Mucosa of gallbladder (tissue), 1 donor: ENCODE measurements around the gene EMC9. TPM values are rescaled to one million over a fixed set of nuclear protein-coding genes. Genes with fewer than 3 reads are reported as not detected.
A peak's percentile ranks its signal among the peaks of the same experiment; 100 is the strongest.

Source experiments
- DNase-seq: peaks from one replicate; pipeline ENCODE4 v3.0.0-alpha.2; 2020; ENCODE audit warnings: low spot score
- total RNA-seq: library from RNA; stranded (reverse); gene quantifications from one replicate; pipeline ENCODE4 v1.2.1, GENCODE V29; 2021
- donor health status: DM: no; HTN: no; CAD: no.

EMC9 gene
- total RNA-seq, 1 donor from 2014 or later: 24.0 TPM

DNA sequence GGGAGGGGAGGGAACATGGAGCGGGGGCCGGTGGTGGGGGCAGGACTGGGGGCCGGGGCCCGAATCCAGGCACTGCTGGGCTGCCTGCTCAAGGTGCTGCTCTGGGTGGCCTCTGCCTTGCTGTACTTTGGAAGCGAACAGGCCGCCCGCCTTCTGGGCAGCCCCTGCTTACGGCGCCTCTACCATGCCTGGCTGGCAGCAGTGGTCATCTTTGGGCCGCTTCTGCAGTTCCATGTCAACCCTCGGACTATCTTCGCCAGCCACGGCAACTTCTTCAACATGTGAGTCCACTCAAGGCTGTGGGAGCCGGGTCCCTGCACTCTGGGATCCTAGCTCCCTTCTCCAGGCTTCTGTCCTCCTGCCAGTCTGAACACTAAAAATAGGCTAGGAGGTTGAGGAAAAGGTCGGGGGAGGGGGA lies 9.8 kb downstream of the EMC9 start:
- DNase-seq: no peak

DNA sequence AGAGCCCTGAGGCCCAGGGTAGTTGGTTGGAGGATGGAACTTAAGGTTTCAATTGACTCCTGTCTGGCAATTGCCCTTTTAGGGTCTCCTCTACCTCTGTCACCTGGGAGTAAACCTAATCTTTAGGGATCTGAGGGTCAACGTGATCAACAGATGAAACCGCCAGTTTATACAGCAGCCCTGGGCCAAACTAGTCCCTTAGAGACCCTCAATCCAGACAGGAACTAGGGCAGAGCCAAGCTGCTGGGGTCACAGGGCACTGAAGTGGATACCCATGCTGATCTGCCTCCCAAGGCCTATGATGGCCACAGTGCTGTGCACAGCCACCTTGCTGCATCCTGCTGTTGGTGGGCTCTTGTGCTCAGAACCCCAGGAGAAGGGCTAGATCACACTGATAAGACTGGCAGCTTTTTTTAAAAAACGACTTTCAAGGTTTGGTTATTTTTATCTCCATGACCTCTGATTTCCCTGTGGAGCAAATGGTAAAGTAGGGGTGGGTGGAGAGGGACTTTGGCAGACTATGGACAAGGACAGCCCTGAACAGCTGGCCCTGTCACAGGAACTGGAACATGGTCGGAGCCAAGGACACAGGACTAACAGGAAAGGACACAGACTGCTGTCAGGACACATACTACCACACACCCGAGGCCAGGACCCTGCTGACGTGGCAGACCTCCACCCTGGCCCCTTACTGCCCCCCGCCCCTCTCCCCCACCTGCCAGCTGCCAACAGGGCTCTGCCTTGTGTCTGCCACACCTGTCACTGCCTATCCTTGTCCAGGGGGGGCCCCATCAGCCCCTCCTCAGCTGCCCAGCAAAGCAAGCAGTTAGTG lies 10.5 kb downstream of the EMC9 start:
- DNase-seq: no peak

DNA sequence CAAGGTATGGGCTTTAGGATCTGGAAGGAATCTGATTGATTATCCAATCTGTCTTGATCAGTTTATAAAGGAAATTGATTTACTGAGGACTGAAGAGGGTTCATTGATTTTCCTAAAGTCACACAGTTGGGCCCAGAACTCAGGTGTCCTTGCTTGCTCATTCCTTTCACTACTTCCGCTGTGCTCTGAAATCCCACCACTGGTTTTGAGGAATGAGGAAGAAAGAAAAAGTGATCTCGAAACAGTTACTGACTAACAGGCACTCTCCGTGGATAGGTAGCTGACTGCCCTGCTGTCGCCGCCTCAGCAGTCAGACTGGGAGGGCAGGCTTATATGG lies 11.0 kb downstream of the EMC9 start, which contains the start of gene FITM1:
FITM1 (plus strand) TSS at position 280 of the 337 bp plus-strand sequence. CDS start 905 bp downstream, outside the sequence.
- no peak for DNase-seq

DNA sequence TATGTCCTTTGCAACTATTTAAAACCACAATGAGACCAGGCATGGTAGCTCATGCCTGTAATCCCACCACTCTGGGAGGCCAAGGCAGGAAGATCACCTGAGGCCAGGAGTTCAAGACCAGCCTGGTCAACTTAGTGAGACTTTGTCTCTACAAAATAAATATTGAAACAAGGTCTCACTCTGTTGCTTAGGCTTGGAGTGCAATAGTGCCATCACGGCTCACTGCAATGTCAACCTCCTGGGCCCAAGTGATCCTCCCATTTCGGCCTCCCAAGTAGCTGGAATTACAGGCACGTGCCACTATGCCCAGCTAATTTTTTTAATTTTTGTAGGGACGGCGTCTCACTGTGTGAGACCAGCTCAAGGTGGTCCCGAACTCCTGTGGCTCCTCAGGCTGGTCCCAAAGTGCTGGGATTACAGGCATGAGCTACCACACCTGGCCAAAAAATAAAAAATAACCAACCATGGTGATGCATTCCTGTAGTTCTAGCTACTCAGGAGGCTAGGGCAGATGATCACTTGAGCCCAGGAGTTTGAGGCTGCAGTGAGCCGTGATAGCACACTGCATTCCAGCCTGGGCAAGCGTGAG lies 11.9 kb downstream of the EMC9 start:
- no peak for DNase-seq

DNA sequence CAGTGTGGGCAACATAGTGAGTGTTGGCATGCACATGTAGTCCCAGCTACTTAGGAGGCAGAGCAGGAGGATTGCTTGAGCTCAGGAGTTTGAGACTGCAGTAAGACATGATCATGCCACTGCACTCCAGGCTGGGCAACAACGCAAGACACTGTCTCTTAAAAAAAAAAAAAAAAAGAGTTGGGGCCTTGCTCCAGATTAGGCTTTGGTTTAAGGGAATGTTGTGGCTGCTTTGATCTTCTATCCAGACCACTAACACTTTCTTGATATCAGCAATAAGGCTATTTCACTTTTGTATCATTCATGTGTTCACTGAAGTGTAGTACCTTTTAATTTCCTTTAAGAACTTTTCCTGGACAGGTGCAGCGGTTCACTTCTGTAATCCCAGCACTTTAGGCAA lies 13.7 kb downstream of the EMC9 start:
- no peak for DNase-seq

DNA sequence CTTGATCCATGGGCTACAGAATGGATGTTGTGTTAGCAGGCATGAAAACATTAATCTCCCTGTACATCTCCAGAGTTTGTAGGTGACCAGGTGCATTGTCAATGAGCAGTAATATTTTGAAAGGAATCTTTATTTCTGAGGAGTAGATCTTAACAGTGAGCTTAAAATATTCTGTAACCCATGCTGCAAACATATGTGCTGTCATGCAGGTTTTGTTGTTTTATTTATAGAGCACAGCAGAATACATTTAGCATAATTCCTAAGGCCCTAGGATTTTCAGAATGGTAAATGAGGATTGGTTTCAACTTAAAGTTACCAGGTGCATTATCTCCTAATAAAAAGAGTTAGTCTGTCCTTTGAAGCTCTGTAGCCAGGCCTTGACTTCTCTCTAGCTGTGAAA lies 14.5 kb downstream of the EMC9 start:
- DNase-seq: no peak

DNA sequence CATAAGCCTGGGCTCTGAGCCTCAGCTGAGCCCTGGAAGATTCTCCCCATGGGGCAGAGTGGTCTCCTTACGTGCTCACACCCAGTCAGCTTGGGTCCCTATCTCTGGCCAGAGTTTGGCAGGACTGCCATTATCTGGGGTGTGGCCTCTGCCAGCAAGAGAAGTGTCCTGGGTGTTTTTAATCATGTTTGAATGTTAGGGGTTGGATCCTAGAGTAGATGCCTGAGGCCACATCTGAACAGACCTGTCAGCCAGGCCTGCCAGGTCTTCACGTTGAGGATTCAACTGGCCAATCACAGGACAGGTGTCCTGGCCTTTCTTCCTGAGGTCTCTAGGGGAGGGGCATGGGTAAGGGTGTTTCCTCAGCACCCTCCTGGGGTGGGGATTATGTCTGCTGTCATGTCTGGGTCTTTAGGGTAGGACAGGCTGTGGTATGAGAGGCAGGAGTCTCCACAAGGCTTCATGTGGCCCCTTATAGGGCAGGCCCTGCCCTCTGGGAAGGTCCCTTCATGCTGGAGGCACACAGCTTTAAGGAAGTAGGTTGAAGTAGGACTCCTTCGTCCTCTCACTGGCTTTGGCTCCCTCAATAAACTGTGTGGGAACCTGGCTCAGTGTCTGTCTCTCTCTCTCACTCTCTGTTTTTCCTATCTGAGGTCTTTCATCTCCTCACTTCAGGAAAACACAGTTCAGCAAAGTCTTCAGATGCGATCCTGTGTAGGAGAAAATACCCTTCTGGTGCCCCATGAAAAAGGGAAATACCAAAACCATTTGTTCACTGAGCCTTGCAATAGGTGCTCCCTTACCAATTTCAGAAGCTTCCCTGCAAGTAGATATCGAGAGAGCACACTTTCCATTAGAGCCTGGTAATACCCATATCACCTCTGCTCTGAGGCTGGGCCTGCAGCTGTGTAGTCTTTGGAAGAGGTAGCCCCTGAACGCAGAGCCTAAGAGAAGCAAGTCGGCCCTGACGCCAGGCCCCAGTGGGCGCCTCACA lies 17.7 kb downstream of the EMC9 start:
- DNase-seq: no peak

DNA sequence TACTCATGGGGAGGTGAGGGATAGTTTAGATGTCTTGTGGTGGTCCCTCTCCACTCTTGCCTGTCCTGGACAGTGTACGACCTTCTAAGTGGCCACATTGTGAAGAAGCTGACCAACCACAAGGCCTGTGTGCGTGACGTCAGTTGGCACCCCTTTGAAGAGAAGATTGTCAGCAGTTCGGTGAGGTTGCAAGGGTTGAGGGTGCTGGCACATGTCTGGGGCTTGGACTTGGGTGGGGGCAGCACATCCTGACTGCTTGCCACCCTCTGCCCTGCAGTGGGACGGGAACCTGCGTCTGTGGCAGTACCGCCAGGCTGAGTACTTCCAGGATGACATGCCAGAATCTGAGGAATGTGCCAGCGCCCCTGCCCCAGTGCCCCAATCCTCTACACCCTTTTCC lies 18.5 kb downstream of the EMC9 start:
- DNase-seq: no peak

DNA sequence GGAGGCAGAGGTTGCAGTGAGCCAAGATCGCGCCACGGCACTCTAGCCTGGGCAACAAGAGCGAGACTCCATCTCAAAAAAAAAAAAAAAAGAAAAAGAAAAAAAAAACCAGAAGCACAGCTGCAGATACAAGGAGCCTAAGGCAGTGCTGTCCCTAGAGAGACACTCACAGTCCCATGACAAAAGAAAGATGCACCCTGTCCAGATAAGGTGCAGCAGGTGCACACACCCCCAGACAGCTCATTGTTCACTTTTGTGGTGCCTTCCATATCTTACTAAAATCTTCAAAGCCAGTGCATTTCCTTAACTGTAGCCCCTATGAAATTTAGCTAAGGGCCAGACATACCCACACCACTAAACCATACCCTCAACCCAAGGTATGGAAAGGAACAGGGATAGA lies 19.0 kb downstream of the EMC9 start:
- DNase-seq: no peak

DNA sequence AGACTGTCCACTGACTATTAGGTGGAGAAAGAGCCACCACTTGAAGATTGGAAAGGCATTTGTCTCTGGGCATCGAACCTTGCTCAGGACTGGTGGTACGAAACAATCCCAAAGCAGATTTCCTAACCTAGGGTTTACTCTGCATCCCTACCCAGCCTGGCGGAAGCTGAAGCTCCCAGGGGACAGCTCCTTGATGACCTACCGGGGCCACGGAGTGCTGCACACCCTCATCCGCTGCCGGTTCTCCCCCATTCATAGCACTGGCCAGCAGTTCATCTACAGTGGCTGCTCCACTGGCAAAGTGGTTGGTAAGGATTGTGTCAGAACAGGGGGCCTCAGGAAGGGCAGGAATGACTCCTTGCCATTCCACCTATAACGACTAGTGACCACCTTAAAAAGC lies 20.2 kb downstream of the EMC9 start:
- DNase-seq: no peak

DNA sequence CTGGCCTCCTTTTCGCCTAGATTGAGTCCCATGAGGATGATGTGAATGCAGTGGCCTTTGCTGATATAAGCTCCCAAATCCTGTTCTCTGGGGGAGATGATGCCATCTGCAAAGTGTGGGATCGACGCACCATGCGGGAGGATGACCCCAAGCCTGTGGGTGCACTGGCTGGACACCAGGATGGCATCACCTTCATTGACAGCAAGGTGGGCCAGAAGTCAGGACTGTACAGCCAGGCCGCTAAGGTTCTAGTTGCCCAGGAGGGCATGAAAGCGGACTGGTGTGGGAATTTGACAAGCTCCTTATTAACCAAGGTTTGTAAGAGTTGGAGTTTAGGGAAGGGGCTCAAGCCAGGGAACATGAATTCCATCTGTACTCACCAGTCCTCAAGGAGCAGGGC lies 21.7 kb downstream of the EMC9 start:
- DNase-seq: no peak

DNA sequence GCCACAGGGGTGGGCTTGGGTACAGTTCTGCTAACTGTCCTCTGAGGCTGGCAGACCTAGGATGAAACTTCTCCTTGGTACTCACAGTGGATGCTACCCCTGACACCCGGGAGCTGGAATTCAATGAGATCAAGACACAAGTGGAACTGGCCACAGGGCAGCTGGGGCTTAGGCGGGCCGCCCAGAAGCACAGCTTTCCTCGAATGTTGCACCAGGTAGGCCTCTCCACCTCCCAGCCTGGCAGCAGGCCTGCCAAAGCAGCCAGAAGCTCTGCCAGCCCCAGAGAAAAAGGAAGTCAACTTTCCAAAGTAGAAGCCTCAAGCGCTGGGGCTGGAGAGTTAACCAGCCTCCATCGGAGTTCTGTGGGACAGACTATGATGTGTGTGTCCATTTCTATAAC lies 24.2 kb downstream of the EMC9 start:
- no peak for DNase-seq

DNA sequence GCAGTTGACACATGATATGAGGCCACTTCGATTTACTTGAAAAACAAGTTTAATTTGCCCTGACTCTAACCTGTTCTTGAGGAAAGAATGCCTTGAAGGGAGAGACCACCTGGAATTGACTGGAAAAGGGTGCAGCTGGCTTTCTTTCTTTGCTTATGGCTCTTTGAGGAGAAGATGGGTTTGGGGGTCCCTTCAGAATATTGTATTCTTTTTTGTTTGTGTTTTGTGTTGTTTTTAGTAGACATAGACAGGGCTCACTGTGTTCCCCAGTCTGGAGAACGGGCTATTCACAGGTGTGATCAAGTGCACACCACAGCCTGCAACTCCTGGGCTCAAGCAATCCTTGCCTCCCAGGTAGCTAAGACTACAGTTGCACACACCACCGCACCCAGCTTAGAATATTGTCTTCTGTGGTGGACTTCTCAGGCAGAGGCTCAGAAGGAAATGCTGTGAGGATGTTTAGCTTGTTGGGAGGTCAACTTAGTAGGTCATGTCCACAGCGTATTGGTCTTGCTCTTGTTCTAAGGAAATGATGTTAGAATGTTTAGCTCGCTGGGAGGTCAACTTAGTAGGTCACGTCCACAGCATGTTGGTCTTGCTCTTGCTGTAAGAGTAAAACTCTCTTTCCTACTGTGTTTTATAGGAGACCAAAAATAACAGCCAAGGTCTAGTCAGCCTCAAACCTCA lies 25.1 kb downstream of the EMC9 start:
- no peak for DNase-seq

DNA sequence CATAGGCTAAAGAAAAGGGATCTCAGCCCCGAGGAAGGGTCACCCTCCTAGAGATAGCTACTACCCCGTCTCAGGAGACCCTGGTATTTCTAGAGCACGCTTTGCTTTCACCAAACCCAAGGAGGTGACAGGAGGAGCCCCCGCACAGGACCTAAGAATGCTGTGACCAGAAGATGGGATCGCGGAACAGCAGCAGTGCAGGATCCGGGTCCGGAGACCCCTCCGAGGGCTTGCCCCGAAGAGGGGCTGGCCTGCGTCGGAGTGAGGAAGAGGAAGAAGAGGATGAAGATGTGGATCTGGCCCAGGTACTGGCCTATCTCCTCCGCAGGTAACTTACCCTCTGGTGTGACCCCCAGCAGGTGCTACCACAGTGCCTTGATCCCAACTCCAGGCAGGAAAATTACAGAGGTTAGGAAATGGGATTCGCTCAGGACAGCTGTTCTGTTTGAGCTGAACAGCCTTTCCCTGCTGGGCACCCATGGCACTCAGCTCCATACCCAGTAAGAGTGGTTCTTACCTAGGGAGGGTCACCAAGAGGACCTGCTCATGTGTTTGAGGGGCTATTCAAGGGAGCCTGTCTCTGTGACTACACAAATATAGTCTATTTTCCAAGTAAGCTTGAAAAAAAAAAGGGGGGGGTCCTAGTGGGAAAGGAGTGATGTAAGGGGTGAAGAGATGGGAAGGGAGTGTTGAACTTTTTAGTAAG lies 25.8 kb downstream of the EMC9 start:
- DNase-seq: no peak

DNA sequence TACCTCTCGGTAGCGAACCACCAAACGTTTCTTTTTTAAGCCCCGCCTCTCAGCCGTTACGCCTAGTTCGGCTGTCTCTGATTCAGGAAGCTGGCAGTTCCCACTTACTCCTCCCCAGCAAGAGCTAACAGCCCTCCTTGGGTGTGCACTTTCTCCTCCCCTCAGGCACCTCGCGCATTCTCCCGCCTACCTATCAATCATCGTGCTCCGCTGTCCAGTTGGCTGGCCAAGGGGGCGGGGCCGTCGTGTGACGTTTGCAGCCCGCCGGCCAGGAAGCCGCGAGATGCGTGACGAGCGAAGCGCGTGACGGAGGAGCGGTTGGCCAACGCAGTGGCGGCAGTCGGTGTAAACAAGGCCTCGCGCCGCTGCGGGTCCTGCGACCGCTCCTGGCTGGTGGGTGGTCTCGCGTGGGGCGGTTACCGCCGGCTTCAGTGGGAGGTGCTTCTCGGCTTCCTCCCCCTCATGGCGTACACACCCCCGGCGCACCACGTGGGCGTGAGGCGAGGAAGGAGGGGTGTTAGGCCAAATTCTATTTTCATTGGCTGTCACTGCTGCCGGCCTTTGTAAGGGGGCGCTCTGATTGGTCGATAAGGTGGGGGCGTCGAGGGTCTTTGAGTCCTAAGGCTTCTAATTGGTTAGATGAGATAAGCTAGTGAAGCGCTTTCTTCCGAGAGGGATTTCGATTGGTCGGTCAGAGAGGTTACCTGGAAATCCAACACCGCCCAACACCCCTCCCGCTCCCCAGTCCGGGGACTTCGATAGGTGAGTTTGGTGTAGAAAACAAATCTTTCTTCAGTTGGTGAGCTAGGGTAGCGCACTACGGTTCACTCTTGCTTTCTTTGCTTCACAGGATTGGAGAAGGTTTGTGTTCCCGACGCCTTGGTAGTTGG lies 26.6 kb downstream of the EMC9 start, which contains the start of the genes DCAF11 and NRL:
DCAF11 (plus strand) TSS at position 246 of the 890 bp plus-strand sequence. CDS start 818 bp downstream, outside the sequence.
NRL (minus strand) TSS at position 418 of the 890 bp plus-strand sequence. CDS start 32,101 bp downstream, outside the sequence.
- DNase-seq: peak; percentile 99

DNA sequence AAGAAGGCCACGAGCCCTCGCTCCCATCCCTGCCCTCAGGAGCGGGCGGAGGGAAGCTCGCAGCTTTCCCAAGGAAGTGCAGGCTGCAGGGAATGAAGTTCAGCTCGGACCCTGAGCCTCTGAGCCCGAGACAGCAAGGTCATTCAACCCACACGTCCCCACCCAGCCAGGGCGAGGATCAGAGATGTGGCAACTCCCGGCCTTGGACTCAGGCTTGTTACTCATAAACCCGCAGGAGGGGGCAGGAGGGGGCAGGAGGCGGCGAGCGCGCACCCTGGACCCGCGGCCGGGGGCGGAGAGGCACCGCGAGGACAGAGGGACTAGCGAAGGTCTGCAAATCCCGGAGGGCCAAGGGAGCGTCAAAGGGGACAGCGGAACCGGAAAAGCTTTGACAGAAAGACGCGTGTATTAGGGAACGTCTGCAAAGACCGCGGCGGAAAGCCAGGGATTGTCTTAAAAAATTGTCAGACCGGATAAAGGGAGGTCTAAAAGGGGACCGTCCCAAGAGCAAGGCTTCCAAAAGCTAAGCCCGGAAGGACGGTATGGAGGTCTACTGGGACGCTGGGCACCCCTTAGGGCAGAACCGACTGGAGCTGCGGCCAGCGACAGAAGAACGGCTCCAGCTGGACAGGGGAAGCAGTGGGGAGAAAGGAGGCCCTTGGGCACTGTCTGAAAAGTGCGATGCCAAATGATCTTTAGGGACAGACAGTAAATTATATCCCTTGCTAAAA lies 27.4 kb downstream of the EMC9 start:
- DNase-seq: peak; percentile 87

DNA sequence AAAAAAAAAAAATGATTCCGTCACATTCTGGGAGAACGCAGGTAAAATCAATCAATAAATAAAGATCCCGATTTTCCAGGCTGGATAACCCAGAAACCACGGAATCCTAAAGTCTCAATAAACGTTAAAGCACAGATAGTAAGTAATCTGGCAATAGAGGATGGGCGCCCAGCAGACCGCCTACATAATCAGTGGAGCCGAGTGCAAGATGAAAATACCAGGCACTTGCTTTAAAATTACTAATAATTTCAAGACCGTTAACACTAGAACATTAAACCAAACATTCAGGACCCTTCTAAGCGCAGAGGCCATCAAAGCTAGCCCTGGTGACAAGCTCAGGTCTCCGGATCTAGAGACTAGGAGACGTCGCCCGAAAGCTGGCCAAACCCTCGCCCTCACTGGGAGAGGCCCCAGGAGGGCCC lies 28.0 kb downstream of the EMC9 start:
- no peak for DNase-seq

DNA sequence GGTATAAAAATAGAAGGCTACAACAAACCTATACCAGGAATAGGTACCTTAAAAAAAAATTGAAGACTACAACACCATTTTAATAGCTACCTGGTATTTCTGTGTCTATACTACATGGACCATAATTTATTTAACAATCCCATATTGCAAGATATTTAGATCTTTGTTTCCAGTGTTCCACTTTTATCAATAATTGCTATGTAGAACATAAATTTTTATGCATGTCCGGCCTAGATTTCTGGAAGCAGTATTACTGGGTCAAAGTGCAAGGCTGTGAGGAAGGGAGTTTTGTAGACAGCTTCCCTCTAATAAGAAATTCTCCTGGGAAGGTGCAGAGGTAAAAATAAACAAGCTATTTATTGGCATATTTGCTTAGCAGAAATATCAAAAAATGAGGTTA lies 30.9 kb downstream of the EMC9 start:
- no peak for DNase-seq

DNA sequence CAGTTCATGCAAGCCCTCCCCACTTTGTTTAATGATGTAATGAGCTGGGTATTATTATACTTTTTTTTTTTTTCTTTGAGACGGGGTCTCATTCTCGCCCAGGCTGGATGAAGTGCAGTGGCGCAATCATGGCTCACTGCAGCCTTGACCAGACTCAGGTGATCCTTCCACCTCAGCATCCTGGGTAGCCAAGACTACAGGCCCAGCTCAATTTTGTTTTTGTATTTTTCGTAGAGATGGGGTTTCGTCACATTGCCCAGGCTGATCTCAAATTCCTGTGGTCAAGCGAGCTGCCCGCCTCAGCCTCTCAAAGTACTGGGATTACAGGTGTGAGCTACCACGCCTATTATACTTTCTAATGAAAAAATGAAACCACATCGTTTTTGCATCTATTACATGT lies 31.3 kb downstream of the EMC9 start:
- no peak for DNase-seq
